Measurements from ENCODE around the gene MCAM. TPM values are rescaled to one million over a fixed set of nuclear protein-coding genes. Genes with fewer than 3 reads are reported as not detected.
A peak's percentile ranks its signal among the peaks of the same experiment; 100 is the strongest.

MCAM gene
- total and polyA plus RNA-seq, 2 experiments from 2014 or later, result 8.6 to 40.4 TPM

GRCh38 chr11:119363081-119363850, 46.3 kb upstream of the MCAM start:
- Histone ChIP-seq H3K4me1 (ENCODE audit: insufficient read depth) (peaks cover 32% of the 10 kb centered on the region), H3K27me3 (replicated peaks; ENCODE audit: insufficient read depth) (peaks cover 6% of the 10 kb centered on the region; the same call in 1 of the 2 replicates), H2AFZ (no peak overlapping the region), H3K79me2 (ENCODE audit: insufficient read depth) (no peaks in the 10 kb centered on the region), H3K27ac (no peak overlapping the region), H3K4me3 (no peak overlapping the region), H3K9ac (no peak overlapping the region), H4K20me1 (ENCODE audit: insufficient read depth) (no peaks in the 10 kb centered on the region), H3K9me2 (ENCODE audit: insufficient read depth) (no peaks in the 10 kb centered on the region), H3F3A (ENCODE audit: insufficient read depth) (peaks cover 26% of the 10 kb centered on the region), H3K9me3 (ENCODE audit: low read depth) (no peaks in the 10 kb centered on the region), H3K36me3 (ENCODE audit: low read depth) (no peaks in the 10 kb centered on the region), H3K4me2 (ENCODE audit: unreplicated experiment) (peak overlapping the region; percentile 65)
- in situ Hi-C loops (cut with MboI), result no loop called here
- no peak for TF ChIP-seq EZH2 (IDR thresholded peaks at IDR 0.05; ENCODE audit: insufficient read depth, poor library complexity, severe bottlenecking)
- no peak for TF ChIP-seq EZH2phosphoT487 (IDR thresholded peaks at IDR 0.05; ENCODE audit: insufficient read depth, low read depth)
- DNase-seq, result no peak
- 71 to 85% methylated on average over 28 to 44 of the region's 44 CpGs for WGBS, 2 experiments (ENCODE audit: low coverage in 1 of 2, low lambda C conversion rate in 2 of 2, missing lambda C conversion rate in 2 of 2)

- no peak for DNase-seq
- Histone ChIP-seq H4K20me1 (ENCODE audit: insufficient read depth) (no peaks in the 10 kb centered on the region), H3K79me2 (ENCODE audit: insufficient read depth) (no peaks in the 10 kb centered on the region), H3K4me3 (no peak overlapping the region), H3K4me1 (ENCODE audit: insufficient read depth) (peaks cover 32% of the 10 kb centered on the region), H3K9ac (no peak overlapping the region), H3K27ac (no peak overlapping the region), H3F3A (ENCODE audit: insufficient read depth) (peaks cover 26% of the 10 kb centered on the region), H3K9me2 (ENCODE audit: insufficient read depth) (no peaks in the 10 kb centered on the region), H3K36me3 (ENCODE audit: low read depth) (no peaks in the 10 kb centered on the region), H3K4me2 (ENCODE audit: unreplicated experiment) (no peak overlapping the region), H3K27me3 (replicated peaks; ENCODE audit: insufficient read depth) (0 out of 2 replicates have a peak, but pooled peaks cover 6% of the 10 kb centered on the region), H3K9me3 (ENCODE audit: low read depth) (no peaks in the 10 kb centered on the region), H2AFZ (no peak overlapping the region)
- in situ Hi-C loops (cut with MboI), result no loop called here
- WGBS, 2 experiments (ENCODE audit: low coverage in 1 of 2, low lambda C conversion rate in 2 of 2, missing lambda C conversion rate in 2 of 2), result 97 to 98% methylated on average over 5 of the region's 5 CpGs
- TF ChIP-seq EZH2 (IDR thresholded peaks at IDR 0.05; ENCODE audit: insufficient read depth, poor library complexity, severe bottlenecking), result no peak
- no peak for TF ChIP-seq EZH2phosphoT487 (IDR thresholded peaks at IDR 0.05; ENCODE audit: insufficient read depth, low read depth)
Measured at GRCh38 chr11:119362741-119363080, 45.8 kb upstream of the MCAM start.

- in situ Hi-C loops (cut with MboI), result no loop called here
- Histone ChIP-seq H4K20me1 (ENCODE audit: insufficient read depth) (no peaks in the 10 kb centered on the region), H3K4me2 (ENCODE audit: unreplicated experiment) (no peak overlapping the region), H3K9ac (no peak overlapping the region), H3K4me3 (no peak overlapping the region), H3K9me2 (ENCODE audit: insufficient read depth) (no peaks in the 10 kb centered on the region), H3K4me1 (ENCODE audit: insufficient read depth) (peaks cover 32% of the 10 kb centered on the region), H3K36me3 (ENCODE audit: low read depth) (no peaks in the 10 kb centered on the region), H3F3A (ENCODE audit: insufficient read depth) (peaks cover 26% of the 10 kb centered on the region), H3K27me3 (replicated peaks; ENCODE audit: insufficient read depth) (0 out of 2 replicates have a peak, but pooled peaks cover 6% of the 10 kb centered on the region), H2AFZ (no peak overlapping the region), H3K27ac (no peak overlapping the region), H3K9me3 (ENCODE audit: low read depth) (no peaks in the 10 kb centered on the region), H3K79me2 (ENCODE audit: insufficient read depth) (no peaks in the 10 kb centered on the region)
- TF ChIP-seq EZH2 (IDR thresholded peaks at IDR 0.05; ENCODE audit: insufficient read depth, poor library complexity, severe bottlenecking) (no peak), EZH2phosphoT487 (IDR thresholded peaks at IDR 0.05; ENCODE audit: insufficient read depth, low read depth) (no peak)
- WGBS, 2 experiments (ENCODE audit: low coverage in 1 of 2, low lambda C conversion rate in 2 of 2, missing lambda C conversion rate in 2 of 2), result 77 to 80% methylated on average over 11 of the region's 11 CpGs
- DNase-seq, result no peak
Measured at GRCh38 chr11:119361941-119362725, 45.2 kb upstream of the MCAM start.

- in situ Hi-C loops (cut with MboI), result no loop called here
- H3K9ac ChIP-seq, result no peak overlapping the region
- no peaks in the 10 kb centered on the region for H3K9me2 ChIP-seq (ENCODE audit: insufficient read depth)
- 20 to 23% methylated on average over 8 of the region's 8 CpGs for WGBS, 2 experiments (ENCODE audit: low coverage in 1 of 2, low lambda C conversion rate in 2 of 2, missing lambda C conversion rate in 2 of 2)
- no peaks in the 10 kb centered on the region for H3K36me3 ChIP-seq (ENCODE audit: low read depth)
- peak; percentile 89; the same call in 1 of the 2 replicates for TF ChIP-seq EZH2phosphoT487 (IDR thresholded peaks at IDR 0.05; ENCODE audit: insufficient read depth, low read depth)
- TF ChIP-seq EZH2 (IDR thresholded peaks at IDR 0.05; ENCODE audit: insufficient read depth, poor library complexity, severe bottlenecking), result no peak
- peaks cover 26% of the 10 kb centered on the region for H3F3A ChIP-seq (ENCODE audit: insufficient read depth)
- H4K20me1 ChIP-seq (ENCODE audit: insufficient read depth), result no peaks in the 10 kb centered on the region
- 0 out of 2 replicates have a peak, but pooled peaks cover 6% of the 10 kb centered on the region for H3K27me3 ChIP-seq (replicated peaks; ENCODE audit: insufficient read depth)
- no peaks in the 10 kb centered on the region for H3K79me2 ChIP-seq (ENCODE audit: insufficient read depth)
- no peaks in the 10 kb centered on the region for H3K9me3 ChIP-seq (ENCODE audit: low read depth)
- peak overlapping the region; percentile 49 for H3K27ac ChIP-seq
- H2AFZ ChIP-seq, result no peak overlapping the region
- H3K4me1 ChIP-seq (ENCODE audit: insufficient read depth), result peaks cover 32% of the 10 kb centered on the region
- peak; percentile 92 for DNase-seq
- peak overlapping the region; percentile 47 for H3K4me2 ChIP-seq (ENCODE audit: unreplicated experiment)
- no peak overlapping the region for H3K4me3 ChIP-seq
Measured at GRCh38 chr11:119361056-119361787, 44.3 kb upstream of the MCAM start.
